Urothelium cell line (cell line): Measurements from ENCODE around the gene PLVAP.

Experiments
- DNase-seq: peaks from one replicate; pipeline ENCODE4 v3.0.0; 2011; ENCODE audit warnings: low spot score, mixed read lengths
- FAIRE-seq: peaks from 2 replicates; lab custom pipeline; 2011; peaks lifted over from hg19 to GRCh38; lab: Jason Lieb, UNC

Gene PLVAP

DNA sequence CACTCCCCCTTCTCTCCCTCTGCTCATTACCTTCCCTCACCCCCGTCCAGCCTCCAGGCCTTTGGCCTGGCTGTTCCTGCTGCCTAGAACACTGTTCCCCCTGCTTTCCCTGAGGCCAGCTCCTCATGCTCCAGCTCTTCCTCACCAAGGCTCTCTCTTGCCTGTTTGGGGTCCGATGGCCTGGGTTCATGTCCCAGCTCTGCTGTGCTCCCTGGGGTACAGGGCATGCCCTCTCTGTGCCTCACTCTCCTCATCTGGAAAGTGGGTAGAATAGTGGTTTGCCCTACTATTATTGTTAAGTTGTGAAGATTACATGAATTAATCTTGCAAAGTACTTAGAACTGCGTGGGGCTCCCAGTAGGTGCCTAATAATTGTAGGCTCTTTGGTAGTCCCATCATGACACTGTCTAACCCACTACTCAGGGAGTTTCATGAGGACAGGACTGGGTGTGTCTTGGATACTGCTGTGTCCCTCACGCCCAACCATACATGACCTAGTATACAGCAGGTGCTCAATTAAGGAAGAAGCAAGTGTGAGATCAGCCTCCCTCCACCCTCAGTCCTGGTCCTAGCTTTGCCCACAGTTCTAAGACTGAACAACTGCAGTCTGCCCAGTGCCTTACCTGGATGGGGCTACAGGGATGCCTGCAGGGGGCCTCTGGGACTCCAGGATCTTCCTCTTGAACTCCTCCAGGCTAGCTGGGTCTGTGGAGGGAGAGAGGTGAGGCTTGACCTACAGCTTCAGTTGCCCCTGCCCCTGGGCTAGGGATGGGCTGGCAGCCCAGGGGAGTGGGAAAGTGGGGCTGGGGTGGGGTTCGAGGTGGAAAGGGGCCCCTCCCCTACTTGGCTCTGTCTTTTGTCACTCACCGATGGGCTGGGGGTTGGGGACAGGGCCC is 17.0 kb downstream of the PLVAP start:
- no peak for DNase-seq
- FAIRE-seq: no peak

DNA sequence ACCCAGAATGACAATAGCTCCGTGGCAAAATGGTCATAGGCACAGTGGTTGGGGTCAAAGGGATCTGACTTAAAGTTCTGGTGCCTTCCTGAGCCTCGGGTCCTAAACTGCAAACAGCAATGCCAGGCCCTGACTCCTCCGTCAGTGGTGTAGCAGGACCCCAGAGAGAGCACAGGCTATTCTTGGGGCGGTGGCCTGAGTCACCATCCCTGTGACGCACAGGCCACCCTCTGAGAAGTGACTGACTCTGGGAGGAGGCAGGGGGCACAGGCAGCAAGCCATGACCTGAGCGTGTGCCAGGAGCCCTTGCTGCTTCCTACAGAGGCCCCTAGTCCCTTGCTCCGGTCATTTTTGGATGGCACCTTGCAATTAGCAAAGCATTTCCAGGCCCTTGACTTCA is 18.7 kb downstream of the PLVAP start:
- FAIRE-seq: no peak
- no peak for DNase-seq

DNA sequence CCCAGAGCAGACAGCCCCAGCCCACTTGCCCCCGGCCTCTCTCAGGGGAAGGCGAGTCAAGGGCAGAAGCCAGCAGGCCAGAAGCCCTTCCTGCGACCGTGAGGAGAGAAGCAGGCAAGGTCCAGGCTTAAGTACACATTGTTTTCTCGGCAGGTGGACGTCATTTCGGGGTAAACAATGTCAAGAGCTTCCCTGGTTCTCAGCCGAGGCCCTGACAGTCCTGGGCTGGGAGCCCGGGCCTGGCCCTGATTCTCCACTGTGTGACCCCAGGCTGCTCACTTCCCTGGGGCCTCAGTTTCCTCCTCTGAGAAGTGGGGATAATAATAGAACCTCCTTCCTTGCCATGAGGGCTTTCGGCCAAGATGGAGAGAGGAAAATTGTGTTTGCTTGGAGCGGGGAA is 19.4 kb downstream of the PLVAP start:
- FAIRE-seq: no peak

DNA sequence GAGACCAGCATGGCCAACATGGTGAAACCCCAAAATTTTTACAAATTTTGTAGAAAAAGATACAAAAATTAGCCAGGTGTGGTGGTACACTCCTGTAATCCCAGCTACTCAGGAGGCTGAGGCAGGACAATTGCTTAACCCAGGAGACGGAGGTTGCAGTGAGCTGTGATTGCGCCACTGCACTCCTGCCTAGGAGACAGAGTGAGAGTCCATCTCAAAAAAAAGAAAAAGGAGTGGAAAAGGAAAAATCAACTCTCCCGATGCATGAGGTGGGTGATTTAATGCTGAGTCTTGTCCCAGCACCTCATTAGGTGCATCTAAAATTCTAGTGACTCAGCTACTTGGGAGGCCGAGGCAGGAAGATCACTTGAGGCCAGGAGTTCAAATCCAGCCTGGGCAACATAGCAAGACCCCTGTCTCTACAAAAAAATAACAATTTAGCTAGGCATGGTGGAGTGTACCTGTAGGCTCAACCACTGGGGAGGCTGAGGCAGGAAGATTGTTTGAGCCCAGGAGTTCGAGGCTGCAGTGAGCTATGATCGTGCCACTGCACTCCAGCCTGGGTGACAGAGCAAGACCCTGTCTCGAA is 20.0 kb downstream of the PLVAP start:
- FAIRE-seq (no peak), DNase-seq (no peak)

More for the DNA sequence above, 19.4 kb downstream of the PLVAP start:
- DNase-seq: no peak

GRCh38 chr19:17353386-17353785 is 23.8 kb downstream of the PLVAP start:
- FAIRE-seq (no peak), DNase-seq (no peak)

DNA sequence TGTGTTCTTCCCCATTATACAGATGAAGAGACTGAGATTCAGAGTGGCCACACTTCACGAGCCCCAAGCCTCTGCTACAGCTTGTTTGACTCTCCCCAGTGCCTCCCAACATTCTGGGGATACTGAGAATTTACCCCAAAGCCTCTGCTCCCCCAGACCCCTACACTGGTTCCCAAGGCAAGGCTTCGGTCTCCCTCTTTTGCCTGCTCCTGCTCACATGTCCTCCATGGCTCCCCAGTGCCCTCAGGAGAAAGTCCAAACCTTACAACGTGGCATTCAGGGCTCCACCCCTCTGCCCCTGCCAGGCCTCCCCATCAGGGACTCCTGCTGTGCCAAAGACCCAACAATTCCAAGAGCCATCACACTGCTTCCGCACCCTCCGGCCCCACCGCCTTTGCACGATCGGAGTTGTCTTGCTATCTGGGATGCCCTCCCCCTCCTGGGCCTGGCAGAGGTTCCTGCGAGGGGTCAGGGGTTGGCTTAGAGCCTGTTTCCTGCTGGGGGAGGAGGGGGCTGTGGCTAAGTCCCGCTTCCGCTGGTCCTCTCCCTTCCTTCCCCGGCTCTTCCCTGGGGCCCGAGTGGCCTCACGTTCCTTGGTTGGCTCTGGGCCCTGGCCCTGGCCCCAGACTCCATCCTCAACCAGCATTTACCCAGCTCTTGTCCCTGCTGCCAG is 24.4 kb downstream of the PLVAP start:
- DNase-seq (no peak), FAIRE-seq (no peak)

DNA sequence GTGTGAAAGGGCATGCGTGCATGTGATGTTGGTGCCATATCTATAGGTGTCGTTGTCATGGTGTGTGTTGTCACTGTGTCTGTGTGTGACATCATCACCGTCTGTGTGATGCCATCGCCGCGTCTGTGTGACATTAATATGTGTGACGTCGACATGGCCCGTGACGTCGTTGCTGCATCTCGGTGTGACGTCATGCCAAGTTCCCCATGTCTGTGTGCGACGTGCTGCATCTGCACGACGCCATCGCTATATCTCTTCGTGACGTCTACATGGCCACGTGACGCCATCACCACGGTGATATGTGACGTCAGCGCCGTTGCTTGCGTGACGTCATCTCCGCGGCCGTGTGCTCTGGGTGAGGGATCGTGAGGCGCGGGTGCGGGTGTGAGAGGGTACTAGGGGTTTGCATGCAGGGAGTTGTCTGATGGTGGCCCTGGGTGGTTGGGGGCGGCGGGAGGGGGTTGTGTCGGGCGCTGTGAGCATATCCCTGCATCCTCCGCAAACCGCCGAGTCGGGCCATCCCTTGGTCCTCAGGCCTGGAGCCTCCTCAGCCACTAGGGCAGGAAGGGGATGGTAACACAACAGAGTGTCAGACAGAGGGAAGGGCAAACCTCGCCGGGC is 25.2 kb downstream of the PLVAP start:
- DNase-seq (no peak), FAIRE-seq (no peak)

DNA sequence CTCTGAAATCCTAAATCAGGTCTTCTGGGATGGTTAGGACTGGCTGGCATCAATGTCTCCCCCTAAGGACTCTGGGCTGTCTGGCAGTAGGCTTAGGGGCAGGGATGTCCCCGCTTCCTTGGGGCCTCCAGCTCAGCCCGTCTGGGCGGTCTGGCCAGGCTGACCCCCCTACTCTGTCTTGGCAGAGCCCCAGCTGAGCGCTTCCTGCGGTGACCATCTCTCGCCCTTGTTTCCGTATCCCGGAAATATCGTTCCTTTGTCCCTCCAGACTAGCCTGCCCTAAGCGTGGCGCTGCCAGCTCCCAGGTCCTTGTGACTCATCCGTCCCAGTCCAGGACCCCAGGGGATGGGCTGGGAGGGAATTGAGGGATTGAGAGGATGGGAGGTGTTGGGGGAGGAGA is 28.4 kb downstream of the PLVAP start:
- FAIRE-seq: no peak
- peak; percentile 69 for DNase-seq

GRCh38 chr19:17347877-17348276 is 29.3 kb downstream of the PLVAP start:
- no peak for DNase-seq

GRCh38 chr19:17347361-17347760 is 29.8 kb downstream of the PLVAP start:
- DNase-seq (no peak), FAIRE-seq (no peak)

More at GRCh38 chr19:17347877-17348276, 29.3 kb downstream of the PLVAP start:
- no peak for FAIRE-seq

DNA sequence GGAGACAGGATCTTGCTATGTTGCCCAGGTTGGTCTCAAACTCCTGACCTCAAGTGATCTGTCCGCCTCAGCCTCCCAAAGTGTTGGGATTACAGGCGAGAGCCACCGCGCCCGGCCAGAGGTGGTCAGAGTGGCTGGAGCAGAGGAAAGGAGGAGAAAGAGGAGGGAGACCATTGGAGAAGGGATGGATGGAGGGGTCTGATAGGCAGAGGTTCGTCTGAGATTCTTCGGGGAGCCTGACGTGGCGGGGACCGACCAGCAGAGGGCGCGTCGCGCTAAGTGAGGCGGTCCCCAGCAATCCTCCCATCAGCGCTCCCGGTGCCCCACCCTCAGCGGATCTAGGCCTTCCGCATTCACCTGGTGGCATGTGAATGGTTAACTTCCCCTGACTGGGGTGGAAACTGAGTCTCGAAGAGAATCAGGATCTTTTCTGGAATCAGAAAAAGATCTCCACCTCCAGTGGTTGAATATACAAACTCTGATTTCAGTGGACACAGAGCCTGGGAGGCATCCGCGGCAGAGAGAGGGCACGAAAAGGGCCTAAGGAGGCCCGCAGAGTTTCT is 31.0 kb downstream of the PLVAP start:
- FAIRE-seq: no peak
- peak; percentile 74 for DNase-seq

- no peak for FAIRE-seq
- DNase-seq: no peak
These were observed 35.3 kb downstream of the PLVAP start for GRCh38 chr19:17341845-17342244.

- FAIRE-seq: no peak
- DNase-seq: no peak
These were observed 35.8 kb downstream of the PLVAP start for GRCh38 chr19:17341386-17341785.

DNA sequence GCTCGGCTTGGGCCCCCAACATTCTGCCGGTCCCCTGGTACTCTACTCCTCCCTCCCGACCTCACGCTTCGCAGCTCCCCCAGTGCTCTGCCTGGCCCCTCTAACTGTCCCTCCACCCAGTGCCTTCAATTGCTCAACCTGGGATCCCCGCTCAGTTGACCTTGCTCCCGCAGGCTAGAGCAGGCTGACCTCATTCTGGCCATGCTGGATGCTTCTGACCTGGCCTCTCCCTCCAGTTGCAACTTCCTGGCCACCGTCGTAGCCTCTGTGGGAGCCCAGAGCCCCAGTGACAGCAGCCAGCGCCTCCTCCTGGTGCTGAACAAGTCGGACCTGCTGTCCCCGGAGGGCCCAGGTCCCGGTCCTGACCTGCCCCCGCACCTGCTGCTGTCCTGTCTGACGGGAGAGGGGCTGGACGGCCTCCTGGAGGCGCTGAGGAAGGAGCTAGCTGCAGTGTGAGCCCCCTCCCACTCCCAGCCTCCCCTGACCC is 36.2 kb downstream of the PLVAP start:
- no peak for DNase-seq
- FAIRE-seq: no peak

DNA sequence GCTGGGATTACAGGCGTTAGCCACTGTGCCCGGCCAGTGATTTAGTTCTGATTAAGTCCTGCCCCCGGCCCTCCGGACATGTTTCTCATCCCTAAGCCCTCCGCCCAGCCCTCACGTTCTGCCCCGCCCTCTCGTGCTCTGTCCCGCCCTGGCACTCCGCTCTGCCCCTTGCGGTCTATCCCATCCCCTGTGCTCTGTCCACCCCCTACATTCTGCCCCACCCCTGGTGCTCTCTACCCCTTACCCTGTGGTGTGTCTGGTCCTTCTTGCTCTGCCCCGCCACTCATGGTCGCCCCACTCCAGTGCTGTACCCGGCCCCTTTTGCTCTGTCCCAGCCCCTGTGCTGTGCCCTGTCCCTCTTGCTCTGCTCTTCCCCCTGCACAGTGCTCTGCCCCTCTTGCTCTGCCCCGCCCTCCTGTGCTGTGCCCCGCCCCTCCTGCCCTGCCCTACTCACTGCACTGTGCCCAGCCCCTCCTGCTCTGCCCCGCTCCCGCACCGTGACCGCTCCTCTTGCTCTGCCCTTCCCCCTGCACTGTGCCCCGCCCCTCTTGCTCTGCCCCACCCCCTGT is 36.8 kb downstream of the PLVAP start:
- DNase-seq (no peak), FAIRE-seq (no peak)

DNA sequence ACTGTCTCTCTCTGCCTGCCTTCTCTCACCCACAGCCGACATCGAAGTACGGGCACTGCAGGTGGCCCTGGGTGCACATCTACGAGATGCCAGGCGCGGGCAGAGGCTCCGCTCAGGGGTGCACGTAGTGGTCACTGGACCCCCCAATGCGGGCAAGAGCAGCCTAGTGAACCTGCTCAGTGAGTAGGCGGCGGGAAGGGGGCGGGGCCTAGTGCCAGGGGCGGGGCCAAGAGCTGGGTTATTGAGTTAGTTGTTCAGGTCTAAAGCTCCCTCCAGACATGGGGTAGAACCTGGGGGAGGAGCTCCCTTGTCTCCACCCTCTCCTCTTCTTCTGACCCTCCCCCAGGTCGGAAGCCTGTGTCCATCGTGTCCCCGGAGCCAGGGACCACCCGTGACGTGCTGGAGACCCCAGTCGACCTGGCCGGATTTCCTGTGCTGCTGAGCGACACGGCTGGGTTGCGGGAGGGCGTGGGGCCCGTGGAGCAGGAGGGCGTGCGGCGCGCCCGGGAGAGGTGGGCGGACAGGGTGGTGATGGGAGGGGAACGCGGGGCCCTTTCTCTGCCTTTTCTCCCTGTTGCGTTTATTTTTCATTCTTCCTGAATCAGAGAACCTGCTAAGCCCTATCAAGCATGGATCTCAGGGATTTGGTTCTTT is 37.9 kb downstream of the PLVAP start:
- no peak for DNase-seq

GRCh38 chr19:17338433-17339078 is 38.6 kb downstream of the PLVAP start:
- no peak for DNase-seq
- no peak for FAIRE-seq

More for the DNA sequence above, 37.9 kb downstream of the PLVAP start:
- no peak for FAIRE-seq

DNA sequence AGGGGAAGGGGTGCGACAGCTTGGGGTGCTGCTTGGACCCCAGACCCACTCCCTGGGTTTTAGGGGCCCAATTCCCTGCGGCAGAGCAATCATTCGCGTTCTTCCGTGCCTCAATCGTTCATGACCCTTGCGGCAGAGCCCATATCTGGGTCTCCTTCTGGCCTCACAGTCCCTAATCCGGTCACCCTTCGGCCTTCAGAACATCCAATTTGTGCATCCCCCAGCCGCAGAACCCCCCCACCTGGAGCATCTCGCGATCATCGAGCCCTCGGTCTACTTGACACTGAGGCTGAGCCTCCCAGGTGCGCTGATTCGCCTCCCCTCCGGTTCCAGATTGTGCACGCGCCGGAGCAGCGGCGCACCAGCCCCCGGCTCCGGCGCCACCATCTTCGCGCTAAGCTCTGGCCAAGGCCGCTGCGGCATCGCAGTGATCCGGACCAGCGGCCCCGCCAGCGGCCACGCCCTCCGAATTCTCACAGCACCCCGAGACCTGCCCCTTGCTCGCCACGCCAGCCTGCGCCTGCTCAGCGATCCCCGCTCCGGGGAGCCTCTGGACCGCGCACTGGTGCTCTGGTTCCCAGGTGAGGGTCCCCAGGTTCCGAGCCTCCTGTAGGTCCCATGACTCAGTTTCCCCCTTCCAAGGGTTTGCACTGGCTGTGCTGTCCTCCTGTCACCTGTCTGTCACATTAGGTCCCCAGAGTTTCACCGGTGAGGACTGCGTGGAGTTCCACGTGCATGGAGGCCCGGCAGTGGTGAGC is 39.3 kb downstream of the PLVAP start:
- FAIRE-seq (no peak), DNase-seq (no peak)
